Endodermal cell (in vitro differentiated cells): Measurements from ENCODE around the gene TTC24. TPM values are rescaled to one million over a fixed set of nuclear protein-coding genes. Genes with fewer than 3 reads are reported as not detected.

Source experiments
- DNase-seq: peaks from one replicate; pipeline ENCODE4 v3.0.0-alpha.2; 2017
- H3K27ac ChIP-seq: 2 replicates; pipeline ENCODE4 v1.5.1; 2013; ENCODE audit warnings: mild to moderate bottlenecking, low read depth, low read length, moderate library complexity
- H3K27me3 ChIP-seq: 2 replicates; pipeline ENCODE4 v1.6.1; 2013; ENCODE audit warnings: mild to moderate bottlenecking, low read length, moderate library complexity; ENCODE audit not compliant: insufficient read depth, control insufficient read depth, poor library complexity, severe bottlenecking
- H3K36me3 ChIP-seq: 2 replicates; pipeline ENCODE4 v1.7.0; 2013; ENCODE audit warnings: mild to moderate bottlenecking, low read length, moderate library complexity; ENCODE audit not compliant: control insufficient read depth, insufficient read depth
- H3K4me1 ChIP-seq: one replicate; pipeline ENCODE4 v1.7.0; 2013; ENCODE audit warnings: low read length; ENCODE audit not compliant: control insufficient read depth, insufficient read depth
- H3K4me3 ChIP-seq: 2 replicates; pipeline ENCODE4 v1.5.1; 2013; ENCODE audit warnings: mild to moderate bottlenecking, low read length, moderate library complexity
- H3K9ac ChIP-seq: 2 replicates; pipeline ENCODE4 v1.6.1; 2013; ENCODE audit warnings: mild to moderate bottlenecking, low read length, moderate library complexity; ENCODE audit not compliant: poor library complexity, severe bottlenecking; ENCODE audit errors: extremely low read depth
- H3K9me3 ChIP-seq: 2 replicates; pipeline ENCODE4 v1.6.1; 2013; ENCODE audit warnings: mild to moderate bottlenecking, low read length, moderate library complexity; ENCODE audit not compliant: control insufficient read depth
- H3K27ac Mint-ChIP-seq: 2 replicates; pipeline ENCODE4 v1.8.0; 2020; ENCODE audit warnings: mixed read lengths
- H3K27me3 Mint-ChIP-seq: 2 replicates; pipeline ENCODE4 v1.8.0; 2021; ENCODE audit warnings: mild to moderate bottlenecking, mixed read lengths; ENCODE audit not compliant: insufficient read depth
- H3K36me3 Mint-ChIP-seq: 2 replicates; pipeline ENCODE4 v1.8.0; 2020; ENCODE audit warnings: low read depth, mixed read lengths
- H3K4me1 Mint-ChIP-seq: 2 replicates; pipeline ENCODE4 v1.8.0; 2020; ENCODE audit warnings: mixed read lengths
- H3K4me3 Mint-ChIP-seq: 2 replicates; pipeline ENCODE4 v1.8.0; 2020; ENCODE audit warnings: mild to moderate bottlenecking, moderate library complexity, mixed read lengths
- H3K9me3 Mint-ChIP-seq: 2 replicates; pipeline ENCODE4 v1.8.0; 2020; ENCODE audit warnings: mild to moderate bottlenecking, mixed read lengths
- CTCF ChIP-seq: fragments of 200-600 bp; sonication (generic); conservative IDR thresholded peaks from 2 replicates; pipeline ENCODE4 v1.5.0; 2021; ENCODE audit warnings: antibody characterized with exemption, mild to moderate bottlenecking
- WGBS, 2 experiments: methylation state at CpG; one replicate each; pipeline versions ENCODE4 v1.1.5 to v1.1.7; 2013; ENCODE audit warnings: missing lambda C conversion rate in 2 of 2, mixed read lengths in 1 of 2; ENCODE audit not compliant: insufficient coverage in 1 of 2, insufficient read length in 1 of 2; 5-methylcytosine and 5-hydroxymethylcytosine counted together
- total RNA-seq, 2 donors: library from RNA; stranded (reverse); fragmentation: NEBNext Ultra II Directional in 1 of 2; extraction: Animal tissue kit (Norgen Biotek cat#: 25700) in 1 of 2; gene quantifications; 2 replicates in 1 of 2; 3 replicates in 1 of 2; pipeline ENCODE4 v1.2.1, GENCODE V29; 2021

TTC24 gene
- total RNA-seq, 2 donors from 2014 or later, result not detected

GRCh38 chr1:156598125-156598524 lies 18.6 kb downstream of the TTC24 start:
- Histone ChIP-seq H3K4me1 (no peaks in the 10 kb centered on the region), H3K27ac (no peak overlapping the region), H3K9ac (no peak overlapping the region), H3K9me3 (no peaks in the 10 kb centered on the region), H3K36me3 (peaks cover 51% of the 10 kb centered on the region), H3K27me3 (no peaks in the 10 kb centered on the region), H3K4me3 (no peak overlapping the region)
- H3K27me3 Mint-ChIP-seq, result no peaks in the 10 kb centered on the region
- H3K27ac Mint-ChIP-seq, result peak overlapping the region; percentile 60
- no peak for DNase-seq
- TF ChIP-seq CTCF, result no peak
- H3K4me1 Mint-ChIP-seq, result peaks cover 4% of the 10 kb centered on the region
- H3K36me3 Mint-ChIP-seq, result peaks cover 35% of the 10 kb centered on the region
- H3K4me3 Mint-ChIP-seq, result no peak overlapping the region
- WGBS, 2 experiments, result 91 to 98% methylated on average over 5 of the region's 5 CpGs
- H3K9me3 Mint-ChIP-seq, result no peaks in the 10 kb centered on the region

GRCh38 chr1:156598731-156599432 lies 19.4 kb downstream of the TTC24 start:
- Histone ChIP-seq H3K4me3 (no peak overlapping the region), H3K9ac (no peak overlapping the region), H3K27me3 (no peaks in the 10 kb centered on the region), H3K36me3 (peaks cover 45% of the 10 kb centered on the region), H3K27ac (no peak overlapping the region), H3K4me1 (no peaks in the 10 kb centered on the region), H3K9me3 (no peaks in the 10 kb centered on the region)
- no peak for DNase-seq
- peaks cover 4% of the 10 kb centered on the region for H3K4me1 Mint-ChIP-seq
- WGBS, 2 experiments, result 78 to 95% methylated on average over 2 to 4 of the region's 4 CpGs
- no peaks in the 10 kb centered on the region for H3K9me3 Mint-ChIP-seq
- no peak overlapping the region for H3K27ac Mint-ChIP-seq
- peaks cover 32% of the 10 kb centered on the region for H3K36me3 Mint-ChIP-seq
- H3K4me3 Mint-ChIP-seq, result no peak overlapping the region
- no peak for TF ChIP-seq CTCF
- no peaks in the 10 kb centered on the region for H3K27me3 Mint-ChIP-seq

- DNase-seq, result no peak
- no peak overlapping the region for H3K27ac ChIP-seq
- Mint-ChIP-seq H3K4me1 (peaks cover 4% of the 10 kb centered on the region), H3K36me3 (peaks cover 29% of the 10 kb centered on the region), H3K4me3 (peak overlapping the region; percentile 79), H3K27ac (no peak overlapping the region), H3K9me3 (no peaks in the 10 kb centered on the region), H3K27me3 (no peaks in the 10 kb centered on the region)
- H3K36me3 ChIP-seq, result peaks cover 39% of the 10 kb centered on the region
- TF ChIP-seq CTCF, result peak; percentile 13
- H3K4me3 ChIP-seq, result no peak overlapping the region
- H3K4me1 ChIP-seq, result no peaks in the 10 kb centered on the region
- no peaks in the 10 kb centered on the region for H3K9me3 ChIP-seq
- H3K27me3 ChIP-seq, result no peaks in the 10 kb centered on the region
- H3K9ac ChIP-seq, result no peak overlapping the region
- 96 to 100% methylated on average over 3 of the region's 3 CpGs for whole genome bisulfite sequencing, 2 experiments
These were observed 20.3 kb downstream of the TTC24 start for GRCh38 chr1:156599811-156600210.
